WERI-Rb-1 (cell line): ENCODE results near the gene ADGRF3.
"Not testable (repeated sequence)": the region's sequence is repeated elsewhere in the genome, so short reads cannot be mapped to it uniquely, and the experiment has no call there.

Experiments used
- DNase-seq: peaks from one replicate; pipeline ENCODE4 v3.0.0-alpha.2; 2020
- H3K27ac ChIP-seq: fragments of 250-450 bp; sonication (Bioruptor Pico); 2 replicates; pipeline ENCODE4 v1.5.1; 2020; ENCODE audit warnings: mild to moderate bottlenecking, moderate library complexity
- H3K27me3 ChIP-seq: fragments of 250-450 bp; sonication (Bioruptor Pico); 2 replicates; pipeline ENCODE4 v1.5.1; 2021; ENCODE audit warnings: mild to moderate bottlenecking, low read depth, moderate library complexity; ENCODE audit not compliant: insufficient read depth, severe bottlenecking
- H3K36me3 ChIP-seq: fragments of 250-450 bp; sonication (Bioruptor Pico); 2 replicates; pipeline ENCODE4 v1.5.1; 2020; ENCODE audit warnings: mild to moderate bottlenecking, moderate library complexity
- H3K4me3 ChIP-seq: 2 replicates; pipeline ENCODE4 v1.5.1; 2011; ENCODE audit warnings: low read depth, mild to moderate bottlenecking, control low read depth, low read length
- H3K9me3 ChIP-seq: fragments of 250-450 bp; sonication (Bioruptor Pico); 2 replicates; pipeline ENCODE4 v1.5.1; 2021; ENCODE audit warnings: mild to moderate bottlenecking, moderate library complexity; ENCODE audit not compliant: severe bottlenecking
- CTCF ChIP-seq: IDR thresholded peaks from 2 replicates; pipeline ENCODE4 v1.5.1; 2011; ENCODE audit warnings: low read depth, mild to moderate bottlenecking, control low read depth, inconsistent platforms, low read length

Gene ADGRF3

GRCh38 chr2:26309921-26310320 is 36.7 kb downstream of the ADGRF3 start:
- DNase-seq, result no peak
- Histone ChIP-seq H3K27ac (no peak overlapping the region), H3K36me3 (no peaks in the 10 kb centered on the region), H3K4me3 (no peak overlapping the region), H3K9me3 (no peaks in the 10 kb centered on the region), H3K27me3 (no peaks in the 10 kb centered on the region)
- TF ChIP-seq CTCF, result no peak

GRCh38 chr2:26305540-26305939 is 41.0 kb downstream of the ADGRF3 start:
- Histone ChIP-seq H3K9me3 (no peaks in the 10 kb centered on the region), H3K27me3 (no peaks in the 10 kb centered on the region), H3K27ac (no peak overlapping the region), H3K36me3 (no peaks in the 10 kb centered on the region), H3K4me3 (no peak overlapping the region)
- TF ChIP-seq CTCF, result no peak
- DNase-seq, result no peak

GRCh38 chr2:26305094-26305493 is 41.5 kb downstream of the ADGRF3 start:
- not testable (repeated sequence) for H3K36me3 ChIP-seq, H3K27ac ChIP-seq, H3K9me3 ChIP-seq, DNase-seq, H3K4me3 ChIP-seq, H3K27me3 ChIP-seq

GRCh38 chr2:26302846-26303245 is 43.7 kb downstream of the ADGRF3 start:
- DNase-seq, result no peak
- no peaks in the 10 kb centered on the region for H3K36me3 ChIP-seq
- no peaks in the 10 kb centered on the region for H3K9me3 ChIP-seq
- TF ChIP-seq CTCF, result no peak
- H3K4me3 ChIP-seq, result no peak overlapping the region
- H3K27me3 ChIP-seq, result peaks cover 14% of the 10 kb centered on the region
- no peak overlapping the region for H3K27ac ChIP-seq

GRCh38 chr2:26300234-26300925 is 46.2 kb downstream of the ADGRF3 start:
- H3K9me3 ChIP-seq, result no peaks in the 10 kb centered on the region
- H3K27ac ChIP-seq, result no peak overlapping the region
- no peaks in the 10 kb centered on the region for H3K36me3 ChIP-seq
- DNase-seq, result peak; percentile 86
- peaks cover 14% of the 10 kb centered on the region for H3K27me3 ChIP-seq
- peak overlapping the region; percentile 36 for H3K4me3 ChIP-seq
- TF ChIP-seq CTCF, result no peak

GRCh38 chr2:26299471-26300101 is 47.0 kb downstream of the ADGRF3 start:
- no peak for DNase-seq
- Histone ChIP-seq H3K27ac (no peak overlapping the region), H3K9me3 (no peaks in the 10 kb centered on the region), H3K4me3 (peak overlapping the region; percentile 36), H3K36me3 (no peaks in the 10 kb centered on the region), H3K27me3 (peaks cover 14% of the 10 kb centered on the region)
- no peak for TF ChIP-seq CTCF
